ENCODE data around the gene TIPARP.

Gene TIPARP

GRCh38 chr3:156745766-156746165, 71.4 kb downstream of the TIPARP start:
- no peak for DNase-seq

DNA sequence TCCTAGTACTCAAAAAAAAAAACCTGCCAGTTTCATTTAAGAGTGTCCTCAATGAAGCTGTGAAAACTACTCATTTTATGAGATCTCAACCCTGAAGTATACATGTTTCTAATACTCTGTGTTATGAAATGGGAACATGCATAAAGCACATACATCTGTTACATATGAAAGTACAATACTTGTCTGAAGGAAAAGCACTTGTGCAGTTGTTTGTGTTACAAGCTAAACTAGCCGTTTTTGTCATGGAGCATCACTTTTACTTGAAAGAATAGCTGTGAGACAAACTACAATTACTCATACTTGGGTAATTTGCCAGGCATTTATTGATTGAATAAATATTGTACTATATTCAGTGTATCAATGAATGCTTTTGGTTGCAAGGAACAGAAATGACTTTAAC, 72.7 kb downstream of the TIPARP start:
- DNase-seq: no peak

DNA sequence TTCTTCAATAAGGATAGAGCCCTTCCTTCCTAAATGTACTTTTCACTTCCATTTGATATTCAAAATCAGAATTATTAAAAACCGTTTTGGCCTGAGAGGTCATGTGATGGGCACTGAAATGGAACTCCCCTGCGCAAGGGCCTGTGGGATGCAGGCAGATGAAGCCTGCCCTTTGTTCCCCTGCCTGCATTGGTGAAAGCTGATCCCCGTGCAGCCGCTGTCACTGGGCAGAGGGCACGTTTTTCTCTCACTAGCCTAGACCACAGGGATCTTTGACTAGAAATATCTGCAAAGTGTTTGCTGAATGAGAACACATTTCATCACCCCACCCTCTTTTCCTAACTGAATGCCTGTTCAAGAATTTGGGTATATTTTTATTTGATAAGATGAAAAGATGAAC, 74.9 kb downstream of the TIPARP start:
- DNase-seq: peak; percentile 73

GRCh38 chr3:156750191-156750873, 75.9 kb downstream of the TIPARP start:
- DNase-seq: peak; percentile 87

DNA sequence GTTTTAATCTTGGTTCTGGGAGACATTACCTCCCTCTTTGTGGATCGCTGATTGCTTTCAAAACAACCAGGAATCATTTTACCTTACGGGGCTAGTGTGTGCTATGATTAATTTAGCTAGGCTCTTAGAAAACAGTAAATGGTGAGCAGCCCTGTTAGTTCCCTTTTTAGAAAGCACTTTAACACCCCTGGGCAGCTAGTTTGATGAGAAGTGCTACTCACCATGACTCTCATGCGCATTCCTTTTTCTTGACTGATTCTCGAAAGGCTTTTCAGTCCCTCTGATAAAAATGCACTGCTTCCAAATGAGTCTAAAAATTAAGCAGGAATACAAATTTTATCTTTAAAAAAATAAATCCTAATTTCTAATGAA, 76.5 kb downstream of the TIPARP start:
- DNase-seq: peak; percentile 63

DNA sequence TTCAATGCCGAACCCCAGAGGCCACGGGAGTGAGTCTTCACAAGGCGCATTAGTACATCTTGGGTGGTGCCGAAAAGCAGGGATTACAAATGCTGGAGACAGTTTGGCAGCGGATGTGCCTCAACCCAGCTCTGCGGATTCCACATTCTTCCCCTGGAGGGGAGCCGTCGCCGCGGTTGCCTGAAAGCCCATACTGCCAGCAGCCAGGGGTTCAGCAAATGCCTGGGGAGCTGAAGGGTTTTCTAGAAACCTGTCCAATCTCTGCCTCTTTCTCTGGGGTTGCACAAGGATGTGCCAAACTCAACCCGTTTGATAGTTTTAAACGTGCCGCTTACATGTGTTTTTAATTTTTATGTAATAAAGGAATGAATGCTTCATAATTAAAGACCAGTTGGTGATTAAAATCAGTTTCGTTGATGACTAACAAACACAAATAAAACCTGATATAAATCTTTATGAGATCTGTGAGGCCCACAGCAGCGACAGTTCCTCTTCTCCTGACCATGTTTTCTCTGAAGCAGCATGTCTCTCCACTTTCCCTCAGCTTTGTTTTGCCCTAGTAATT, 77.2 kb downstream of the TIPARP start:
- peak; percentile 82 for DNase-seq

Data from NCI-H69 (cell line).